Ectodermal cell (in vitro differentiated cells): ENCODE results near the gene GRAMD1A.
"Not testable (repeated sequence)": the region's sequence is repeated elsewhere in the genome, so short reads cannot be mapped to it uniquely, and the experiment has no call there.

ENCODE experiments used
- H3K27ac ChIP-seq: 2 replicates; pipeline ENCODE4 v1.7.0; 2013; ENCODE audit warnings: mild to moderate bottlenecking, low read depth, low read length; ENCODE audit not compliant: insufficient read depth, poor library complexity, severe bottlenecking
- H3K27me3 ChIP-seq: 2 replicates; pipeline ENCODE4 v1.7.0; 2013; ENCODE audit warnings: mild to moderate bottlenecking, low read length; ENCODE audit not compliant: insufficient read depth, control insufficient read depth, poor library complexity, severe bottlenecking
- H3K36me3 ChIP-seq: one replicate; pipeline ENCODE4 v1.7.0; 2013; ENCODE audit warnings: low read length; ENCODE audit not compliant: control insufficient read depth, insufficient read depth
- H3K4me1 ChIP-seq: one replicate; pipeline ENCODE4 v1.7.0; 2013; ENCODE audit warnings: low read length; ENCODE audit not compliant: control insufficient read depth, insufficient read depth
- H3K4me3 ChIP-seq: 2 replicates; pipeline ENCODE4 v1.7.0; 2013; ENCODE audit warnings: low read depth, low read length, control low read depth; ENCODE audit not compliant: insufficient read depth
- H3K9me3 ChIP-seq: 2 replicates; pipeline ENCODE4 v1.7.0; 2013; ENCODE audit warnings: mild to moderate bottlenecking, low read length, moderate library complexity; ENCODE audit not compliant: control insufficient read depth
- WGBS, 2 experiments: methylation state at CpG; one replicate each; pipeline ENCODE4 v1.1.7; 2013; ENCODE audit warnings: missing lambda C conversion rate in 2 of 2; 5-methylcytosine and 5-hydroxymethylcytosine counted together

GRAMD1A gene

GRCh38 chr19:35044317-35045117, 44.4 kb downstream of the GRAMD1A start:
- no peak overlapping the region for H3K27ac ChIP-seq
- no peak overlapping the region for H3K4me3 ChIP-seq
- WGBS, 2 experiments: 65 to 68% methylated on average over 9 of the region's 9 CpGs
- H3K27me3 ChIP-seq: no peaks in the 10 kb centered on the region
- no peaks in the 10 kb centered on the region for H3K9me3 ChIP-seq
- peaks cover 19% of the 10 kb centered on the region for H3K4me1 ChIP-seq
- no peaks in the 10 kb centered on the region for H3K36me3 ChIP-seq

GRCh38 chr19:35045667-35046300, 45.7 kb downstream of the GRAMD1A start:
- WGBS, 2 experiments: 73 to 74% methylated on average over 10 of the region's 10 CpGs
- no peak overlapping the region for H3K27ac ChIP-seq
- H3K4me1 ChIP-seq: peaks cover 7% of the 10 kb centered on the region
- no peaks in the 10 kb centered on the region for H3K36me3 ChIP-seq
- no peaks in the 10 kb centered on the region for H3K9me3 ChIP-seq
- no peak overlapping the region for H3K4me3 ChIP-seq
- H3K27me3 ChIP-seq: no peaks in the 10 kb centered on the region

- no peak overlapping the region for H3K4me3 ChIP-seq
- 96 to 97% methylated on average over 4 to 5 of the region's 5 CpGs for WGBS, 2 experiments
- peaks cover under 1% of the 10 kb centered on the region for H3K4me1 ChIP-seq
Observed at GRCh38 chr19:35046461-35046860, 46.3 kb downstream of the GRAMD1A start.

GRCh38 chr19:35048911-35049411, 48.8 kb downstream of the GRAMD1A start:
- WGBS, 2 experiments: 68 to 74% methylated on average over 12 of the region's 12 CpGs
- Histone ChIP-seq H3K27me3 (no peaks in the 10 kb centered on the region), H3K27ac (no peak overlapping the region), H3K36me3 (no peaks in the 10 kb centered on the region), H3K9me3 (no peaks in the 10 kb centered on the region), H3K4me3 (no peak overlapping the region), H3K4me1 (no peaks in the 10 kb centered on the region)

More at GRCh38 chr19:35046461-35046860, 46.3 kb downstream of the GRAMD1A start:
- Histone ChIP-seq H3K27me3 (no peaks in the 10 kb centered on the region), H3K36me3 (no peaks in the 10 kb centered on the region), H3K9me3 (no peaks in the 10 kb centered on the region), H3K27ac (no peak overlapping the region)

- 89 to 91% methylated on average over 5 of the region's 5 CpGs for WGBS, 2 experiments
- H3K9me3 ChIP-seq: no peaks in the 10 kb centered on the region
- no peaks in the 10 kb centered on the region for H3K36me3 ChIP-seq
- no peak overlapping the region for H3K27ac ChIP-seq
- H3K4me3 ChIP-seq: no peak overlapping the region
- H3K27me3 ChIP-seq: no peaks in the 10 kb centered on the region
- no peaks in the 10 kb centered on the region for H3K4me1 ChIP-seq
Observed at GRCh38 chr19:35049456-35049855, 49.3 kb downstream of the GRAMD1A start.

GRCh38 chr19:35050662-35051061, 50.5 kb downstream of the GRAMD1A start:
- H3K27ac ChIP-seq, H3K27me3 ChIP-seq, H3K4me3 ChIP-seq, H3K9me3 ChIP-seq, H3K4me1 ChIP-seq, H3K36me3 ChIP-seq: not testable (repeated sequence)
- whole genome bisulfite sequencing, 2 experiments: 98 to 100% methylated on average over 2 of the region's 2 CpGs

GRCh38 chr19:35051268-35051667, 51.1 kb downstream of the GRAMD1A start:
- not testable (repeated sequence) for H3K4me3 ChIP-seq, H3K9me3 ChIP-seq, H3K4me1 ChIP-seq, H3K27ac ChIP-seq, H3K27me3 ChIP-seq, H3K36me3 ChIP-seq
- 88 to 96% methylated on average over 4 of the region's 4 CpGs for WGBS, 2 experiments

GRCh38 chr19:35051796-35052195, 51.7 kb downstream of the GRAMD1A start:
- Histone ChIP-seq H3K27ac (no peak overlapping the region), H3K27me3 (no peaks in the 10 kb centered on the region), H3K4me1 (no peaks in the 10 kb centered on the region), H3K9me3 (no peaks in the 10 kb centered on the region), H3K4me3 (no peak overlapping the region), H3K36me3 (no peaks in the 10 kb centered on the region)
- WGBS, 2 experiments: 94 to 95% methylated on average over 5 of the region's 5 CpGs

GRCh38 chr19:35052599-35053190, 52.6 kb downstream of the GRAMD1A start:
- 75 to 85% methylated on average over 8 of the region's 8 CpGs for WGBS, 2 experiments
- Histone ChIP-seq H3K36me3 (no peaks in the 10 kb centered on the region), H3K27me3 (no peaks in the 10 kb centered on the region), H3K4me1 (no peaks in the 10 kb centered on the region), H3K27ac (no peak overlapping the region), H3K9me3 (no peaks in the 10 kb centered on the region), H3K4me3 (no peak overlapping the region)

GRCh38 chr19:35053667-35054293, 53.7 kb downstream of the GRAMD1A start:
- H3K36me3 ChIP-seq: no peaks in the 10 kb centered on the region
- H3K27ac ChIP-seq: no peak overlapping the region
- WGBS, 2 experiments: 86 to 88% methylated on average over 9 of the region's 9 CpGs
- H3K4me1 ChIP-seq: no peaks in the 10 kb centered on the region
- no peak overlapping the region for H3K4me3 ChIP-seq
- no peaks in the 10 kb centered on the region for H3K27me3 ChIP-seq
- H3K9me3 ChIP-seq: no peaks in the 10 kb centered on the region
